NCI-H1417 treated with DMSO at 0.1 percent for 48 hours (cell line): ENCODE results near the gene PPP4C.
"Not testable (repeated sequence)": the region's sequence is repeated elsewhere in the genome, so short reads cannot be mapped to it uniquely, and the experiment has no call there.

Experiments
- DNase-seq: peaks from one replicate; lab custom pipeline; 2025; lab: John Stamatoyannopoulos, UW

PPP4C gene

GRCh38 chr16:30075503-30076275, at the start of gene PPP4C:
TSS of gene PPP4C (plus strand) at chr16:30075994. CDS start at chr16:30076378, 384 bp downstream.
- DNase-seq: peak; percentile 29

GRCh38 chr16:30026449-30026848, 49.3 kb upstream of the PPP4C start:
- no peak for DNase-seq

- no peak for DNase-seq
These were observed 48.0 kb upstream of the PPP4C start for GRCh38 chr16:30027588-30028437.

- DNase-seq: no peak
These were observed 47.2 kb upstream of the PPP4C start for GRCh38 chr16:30028438-30029076.

GRCh38 chr16:30030011-30030685, 45.6 kb upstream of the PPP4C start:
- DNase-seq: no peak

- DNase-seq: no peak
These were observed 44.9 kb upstream of the PPP4C start, which contains the start of gene TLCD3B for GRCh38 chr16:30030841-30031413. TSS of gene TLCD3B (minus strand) at chr16:30031271. CDS start at chr16:30030527, 744 bp downstream.

GRCh38 chr16:30031477-30031918, 44.3 kb upstream of the PPP4C start:
- no peak for DNase-seq

GRCh38 chr16:30032083-30032819, 43.5 kb upstream of the PPP4C start:
- no peak for DNase-seq

- no peak for DNase-seq
These were observed 42.5 kb upstream of the PPP4C start for GRCh38 chr16:30033270-30033669.

- no peak for DNase-seq
These were observed 35.6 kb upstream of the PPP4C start for GRCh38 chr16:30040221-30040620.

GRCh38 chr16:30040690-30041089, 35.1 kb upstream of the PPP4C start:
- not testable (repeated sequence) for DNase-seq

GRCh38 chr16:30041841-30042240, 34.0 kb upstream of the PPP4C start:
- no peak for DNase-seq

- DNase-seq: no peak
These were observed 29.6 kb upstream of the PPP4C start for GRCh38 chr16:30046178-30046577.

GRCh38 chr16:30046588-30046987, 29.2 kb upstream of the PPP4C start:
- no peak for DNase-seq

GRCh38 chr16:30049871-30050270, 25.9 kb upstream of the PPP4C start:
- no peak for DNase-seq

- no peak for DNase-seq
These were observed 24.3 kb upstream of the PPP4C start for GRCh38 chr16:30051518-30051917.

- peak; percentile 87 for DNase-seq
These were observed 23.0 kb upstream of the PPP4C start for GRCh38 chr16:30052671-30053372.

- peak; percentile 28 for DNase-seq
These were observed 22.3 kb upstream of the PPP4C start for GRCh38 chr16:30053376-30054015.

GRCh38 chr16:30054451-30054850, 21.3 kb upstream of the PPP4C start:
- DNase-seq: no peak
